ENCODE results near the gene NCEH1.

DNA sequence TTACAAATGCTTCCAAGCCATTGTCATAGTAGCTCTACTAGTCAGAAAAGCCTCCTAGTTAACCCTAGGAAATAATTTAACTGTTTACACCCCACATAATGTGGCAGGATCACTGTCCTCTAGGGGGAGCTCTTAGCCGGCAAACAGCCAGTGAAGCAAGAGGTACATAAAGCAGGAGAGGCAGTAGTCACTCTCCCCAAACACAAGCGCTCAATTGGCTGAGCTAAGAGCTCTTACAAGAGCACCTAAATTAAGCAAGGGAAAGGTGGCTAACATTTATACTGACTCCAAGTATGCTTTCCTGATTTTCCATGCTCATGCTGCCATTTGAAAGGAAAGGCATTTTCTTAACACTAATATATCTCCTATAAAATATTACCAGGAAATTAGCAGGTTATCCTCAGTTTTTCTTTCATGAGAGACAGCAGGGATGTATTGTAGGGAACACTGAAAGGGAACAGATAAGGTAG, 37.6 kb downstream of the NCEH1 start:
- TF ChIP-seq POLR2AphosphoS5 (IDR thresholded peaks at IDR 0.05; ENCODE audit: low read depth) (no peak), CTCF (conservative IDR thresholded peaks at IDR 0.05; ENCODE audit: low read depth in 2 of 2) (peak; percentile 92 to 96), REST (IDR thresholded peaks at IDR 0.05; ENCODE audit: unreplicated experiment) (no peak), EZH2phosphoT487 (IDR thresholded peaks at IDR 0.05; ENCODE audit: unreplicated experiment) (no peak), CREB1 (CRISPR knock-in tag; IDR thresholded peaks at IDR 0.05; ENCODE audit: low read depth) (no peak), EZH2 (IDR thresholded peaks at IDR 0.05; ENCODE audit: low read depth, unreplicated experiment) (no peak)
